ENCODE data around the gene CEBPE.
"Not testable (repeated sequence)": the region's sequence is repeated elsewhere in the genome, so short reads cannot be mapped to it uniquely, and the experiment has no call there.

Gene CEBPE

GRCh38 chr14:23120541-23121251 is 1.6 kb upstream of the CEBPE start:
- peak; percentile 83 for DNase-seq

- DNase-seq, result peak; percentile 51
These were observed 590 bp upstream of the CEBPE start for GRCh38 chr14:23119363-23120327.

GRCh38 chr14:23117371-23118020 is 1.6 kb downstream of the CEBPE start:
- DNase-seq, result no peak

- no peak for DNase-seq
These were observed 3.1 kb downstream of the CEBPE start for GRCh38 chr14:23115918-23116317.

- DNase-seq, result no peak
These were observed 3.9 kb downstream of the CEBPE start for GRCh38 chr14:23115039-23115731.

GRCh38 chr14:23114669-23115038 is 4.4 kb downstream of the CEBPE start:
- DNase-seq, result no peak

GRCh38 chr14:23114120-23114458 is 5.0 kb downstream of the CEBPE start:
- DNase-seq, result no peak

- DNase-seq, result no peak
These were observed 5.5 kb downstream of the CEBPE start for GRCh38 chr14:23113431-23114119.

- peak; percentile 44 for DNase-seq
These were observed 6.5 kb downstream of the CEBPE start for GRCh38 chr14:23112359-23113178.

GRCh38 chr14:23110579-23111365 is 8.3 kb downstream of the CEBPE start:
- DNase-seq, result no peak

GRCh38 chr14:23109769-23110168 is 9.3 kb downstream of the CEBPE start:
- DNase-seq, result no peak

- not testable (repeated sequence) for DNase-seq
These were observed 10.9 kb downstream of the CEBPE start for GRCh38 chr14:23108169-23108568.

GRCh38 chr14:23107620-23108019 is 11.4 kb downstream of the CEBPE start:
- DNase-seq, result not testable (repeated sequence)

- no peak for DNase-seq
These were observed 12.4 kb downstream of the CEBPE start for GRCh38 chr14:23106747-23107045.

- no peak for DNase-seq
These were observed 13.7 kb downstream of the CEBPE start for GRCh38 chr14:23105348-23105824.

- no peak for DNase-seq
These were observed 14.3 kb downstream of the CEBPE start, which contains the start of gene CIROP for GRCh38 chr14:23104591-23105347. Gene CIROP, minus strand, starts transcription at chr14:23104989. Its CDS starts 69 bp downstream, at chr14:23104920.

GRCh38 chr14:23104070-23104590 is 14.9 kb downstream of the CEBPE start:
- no peak for DNase-seq

- DNase-seq, result no peak
These were observed 15.5 kb downstream of the CEBPE start for GRCh38 chr14:23103581-23103980.

- no peak for DNase-seq
These were observed 16.3 kb downstream of the CEBPE start for GRCh38 chr14:23102801-23103200.
